ENCODE data around the gene UBE2D2. TPM values are rescaled to one million over a fixed set of nuclear protein-coding genes. Genes with fewer than 3 reads are reported as not detected.

UBE2D2 gene
- total RNA-seq, 4 donors from 2014 or later, result 65.2 to 114 (median 85.6) TPM

GRCh38 chr5:139664086-139664693 lies 103.1 kb downstream of the UBE2D2 start:
- ATAC-seq, result no peak
- WGBS, 2 donors (ENCODE audit: low coverage in 1 of 2), result 50 to 68% methylated on average over 4 to 6 of the region's 9 CpGs

GRCh38 chr5:139664727-139665351 lies 103.7 kb downstream of the UBE2D2 start:
- Histone ChIP-seq H3K27me3 (no peaks in the 10 kb centered on the region), H3K4me1 (peaks cover 7 to 100% (median 41%) of the 10 kb centered on the region in 3 donors), H3K27ac (peak overlapping the region in 3 of 4 donors; percentile 41 to 94 (median 93)), H3K9me3 (no peaks in the 10 kb centered on the region), H3K36me3 (no peaks in the 10 kb centered on the region), H3K4me3 (no peak overlapping the region)
- WGBS, 2 donors (ENCODE audit: low coverage in 1 of 2), result 79% methylated on average over 7 of the region's 15 CpGs; no CpG with 5 or more reads in 1 of the 2 donors
- ATAC-seq, result no peak
- TF ChIP-seq POLR2A (IDR thresholded peaks at IDR 0.05) (no peak), POLR2AphosphoS5 (IDR thresholded peaks at IDR 0.05) (peak; percentile 45), EP300 (IDR thresholded peaks at IDR 0.05) (no peak), CTCF (IDR thresholded peaks at IDR 0.05) (no peak)

More at GRCh38 chr5:139664086-139664693, 103.1 kb downstream of the UBE2D2 start:
- no peak for TF ChIP-seq CTCF (IDR thresholded peaks at IDR 0.05)
- TF ChIP-seq EP300 (IDR thresholded peaks at IDR 0.05), result no peak
- TF ChIP-seq POLR2A (IDR thresholded peaks at IDR 0.05), result no peak
- TF ChIP-seq POLR2AphosphoS5 (IDR thresholded peaks at IDR 0.05), result no peak
- Histone ChIP-seq H3K9me3 (no peaks in the 10 kb centered on the region), H3K27me3 (no peaks in the 10 kb centered on the region), H3K36me3 (no peaks in the 10 kb centered on the region), H3K4me3 (no peak overlapping the region), H3K4me1 (peaks cover 11 to 100% (median 41%) of the 10 kb centered on the region in 3 donors), H3K27ac (peak overlapping the region in 3 of 4 donors; percentile 41 to 94 (median 93))

GRCh38 chr5:139665626-139666025 lies 104.5 kb downstream of the UBE2D2 start:
- H3K4me1 ChIP-seq, result peaks cover under 1 to 100% (median 38%) of the 10 kb centered on the region in 3 donors
- H3K27me3 ChIP-seq, result no peaks in the 10 kb centered on the region
- TF ChIP-seq POLR2A (IDR thresholded peaks at IDR 0.05) (no peak), POLR2AphosphoS5 (IDR thresholded peaks at IDR 0.05) (no peak), EP300 (IDR thresholded peaks at IDR 0.05) (no peak), CTCF (IDR thresholded peaks at IDR 0.05) (no peak)
- H3K4me3 ChIP-seq, result no peak overlapping the region
- no peaks in the 10 kb centered on the region for H3K36me3 ChIP-seq
- H3K27ac ChIP-seq, result peak overlapping the region in 3 of 4 donors; percentile 41 to 94 (median 93)
- no peaks in the 10 kb centered on the region for H3K9me3 ChIP-seq
- no peak for ATAC-seq
- 87 to 89% methylated on average over 3 to 5 of the region's 11 CpGs for WGBS, 2 donors (ENCODE audit: low coverage in 1 of 2)

GRCh38 chr5:139666551-139666950 lies 105.4 kb downstream of the UBE2D2 start:
- Histone ChIP-seq H3K4me1 (peaks cover 0 to 100% (median 40%) of the 10 kb centered on the region in 3 donors), H3K4me3 (no peak overlapping the region), H3K36me3 (no peaks in the 10 kb centered on the region), H3K9me3 (no peaks in the 10 kb centered on the region), H3K27ac (peak overlapping the region in 3 of 4 donors; percentile 92 to 94 (median 93)), H3K27me3 (no peaks in the 10 kb centered on the region)
- ATAC-seq, result no peak
- 78% methylated on average over 4 of the region's 7 CpGs; no CpG with 5 or more reads in 1 of the 2 donors for WGBS, 2 donors (ENCODE audit: low coverage in 1 of 2)
- TF ChIP-seq POLR2AphosphoS5 (IDR thresholded peaks at IDR 0.05) (no peak), CTCF (IDR thresholded peaks at IDR 0.05) (no peak), POLR2A (IDR thresholded peaks at IDR 0.05) (no peak)

All from gastroesophageal sphincter (tissue), 4 donors.